Fibroblast of the conjunctiva (primary cell): ENCODE results near the gene ID3.
A peak's percentile ranks its signal among the peaks of the same experiment; 100 is the strongest.

Experiments
- DNase-seq: peaks from one replicate; pipeline ENCODE4 v3.0.0-alpha.2; 2010; ENCODE audit warnings: low read depth

Gene ID3

GRCh38 chr1:23559136-23559984, at the start of gene ID3:
ID3 (minus strand) TSS chr1:23559501; CDS start chr1:23559426, 75 bp downstream.
- peak; percentile 94 for DNase-seq

GRCh38 chr1:23607944-23608343, 48.6 kb upstream of the ID3 start:
- DNase-seq: no peak

- DNase-seq: no peak
Observed at GRCh38 chr1:23601968-23602876, 42.9 kb upstream of the ID3 start.

GRCh38 chr1:23601135-23601967, 42.0 kb upstream of the ID3 start:
- no peak for DNase-seq

GRCh38 chr1:23600283-23600682, 41.0 kb upstream of the ID3 start:
- DNase-seq: no peak

- no peak for DNase-seq
Observed at GRCh38 chr1:23599125-23599524, 39.8 kb upstream of the ID3 start.

GRCh38 chr1:23598424-23598823, 39.1 kb upstream of the ID3 start:
- no peak for DNase-seq

GRCh38 chr1:23597635-23598388, 38.5 kb upstream of the ID3 start:
- DNase-seq: no peak

- no peak for DNase-seq
Observed at GRCh38 chr1:23596382-23597358, 37.4 kb upstream of the ID3 start.

- no peak for DNase-seq
Observed at GRCh38 chr1:23594927-23595353, 35.6 kb upstream of the ID3 start.

- no peak for DNase-seq
Observed at GRCh38 chr1:23594149-23594907, 35.0 kb upstream of the ID3 start.

- no peak for DNase-seq
Observed at GRCh38 chr1:23593556-23594148, 34.4 kb upstream of the ID3 start.

- no peak for DNase-seq
Observed at GRCh38 chr1:23593042-23593521, 33.8 kb upstream of the ID3 start.

- DNase-seq: no peak
Observed at GRCh38 chr1:23592209-23592892, 33.0 kb upstream of the ID3 start.

- no peak for DNase-seq
Observed at GRCh38 chr1:23591460-23592208, 32.3 kb upstream of the ID3 start.

- no peak for DNase-seq
Observed at GRCh38 chr1:23590058-23590783, 30.9 kb upstream of the ID3 start.

GRCh38 chr1:23589585-23589986, 30.3 kb upstream of the ID3 start:
- DNase-seq: no peak
